Smooth muscle cell (in vitro differentiated cells): ENCODE measurements around the gene SART3. TPM values are rescaled to one million over a fixed set of nuclear protein-coding genes. Genes with fewer than 3 reads are reported as not detected.

Experiments used
- DNase-seq: peaks from one replicate; lab custom pipeline; 2025; ENCODE audit not compliant: unreplicated experiment; lab: John Stamatoyannopoulos, UW
- H2AFZ ChIP-seq: fragments of 200-600 bp; sonication (generic); 2 replicates; pipeline ENCODE4 v1.6.0; 2016; ENCODE audit warnings: antibody characterized with exemption, low read depth, mild to moderate bottlenecking
- H3F3A ChIP-seq: fragments of 200-600 bp; sonication (generic); 2 replicates; pipeline ENCODE4 v1.6.0; 2017; ENCODE audit warnings: antibody characterized with exemption, low read depth
- H3K27ac ChIP-seq: fragments of 200-600 bp; sonication (generic); 2 replicates; pipeline ENCODE4 v1.5.1; 2016; ENCODE audit warnings: low read depth, mild to moderate bottlenecking
- H3K27me3 ChIP-seq: fragments of 200-600 bp; sonication (generic); 2 replicates; pipeline ENCODE4 v1.6.1; 2016; ENCODE audit warnings: low read depth, mild to moderate bottlenecking
- H3K36me3 ChIP-seq: fragments of 200-600 bp; sonication (generic); 2 replicates; pipeline ENCODE4 v1.5.1; 2016; ENCODE audit warnings: low read depth
- H3K4me1 ChIP-seq: fragments of 200-600 bp; sonication (generic); 2 replicates; pipeline ENCODE4 v1.5.1; 2016; ENCODE audit warnings: low read depth
- H3K4me2 ChIP-seq: fragments of 200-600 bp; sonication (generic); 2 replicates; pipeline ENCODE4 v1.6.0; 2016; ENCODE audit warnings: mild to moderate bottlenecking
- H3K4me3 ChIP-seq: fragments of 200-600 bp; sonication (generic); 2 replicates; pipeline ENCODE4 v1.5.1; 2016; ENCODE audit warnings: mild to moderate bottlenecking
- H3K79me2 ChIP-seq: fragments of 200-600 bp; sonication (generic); 2 replicates; pipeline ENCODE4 v1.6.0; 2016; ENCODE audit warnings: low read depth, mild to moderate bottlenecking
- H3K9ac ChIP-seq: fragments of 200-600 bp; sonication (generic); 2 replicates; pipeline ENCODE4 v1.6.0; 2016; ENCODE audit warnings: low read depth
- H3K9me3 ChIP-seq: fragments of 200-600 bp; sonication (generic); replicated peaks from 2 replicates; pipeline ENCODE4 v1.5.1; 2016; ENCODE audit warnings: low read depth
- H4K20me1 ChIP-seq: fragments of 200-600 bp; sonication (generic); 2 replicates; pipeline ENCODE4 v1.6.0; 2016; ENCODE audit warnings: low read depth
- CTCF ChIP-seq: fragments of 200-600 bp; sonication (generic); IDR thresholded peaks from 2 replicates; pipeline ENCODE4 v1.5.1; 2017; ENCODE audit warnings: borderline replicate concordance, mild to moderate bottlenecking, antibody characterized with exemption; ENCODE audit not compliant: insufficient read depth, poor library complexity, severe bottlenecking
- WGBS: methylation state at CpG from one replicate; pipeline ENCODE4 v1.1.7; 2016; ENCODE audit warnings: low lambda C conversion rate; 5-methylcytosine and 5-hydroxymethylcytosine counted together
- polyA plus RNA-seq: library from polyadenylated mRNA; unstranded; fragments of >200 nt; fragmentation: Nextera tagmentation; extraction: Ambion mirVana; gene quantifications from 2 replicates; pipeline ENCODE4 v1.2.1, GENCODE V29; 2016
- total RNA-seq: library from RNA; depleted of rRNA; stranded (reverse); fragments of >200 nt; gene quantifications from 2 replicates; pipeline ENCODE4 v1.2.3, GENCODE V29; 2014

Gene SART3
- total and polyA plus RNA-seq, 2 experiments from 2014 or later = 22.7 to 94.5 TPM

- WGBS = 17% methylated on average over 7 of the region's 7 CpGs
- Histone ChIP-seq H4K20me1 (no peaks in the 10 kb centered on the region), H3K27ac (peak overlapping the region; percentile 7), H3K4me1 (peaks cover 16% of the 10 kb centered on the region), H3K4me2 (peak overlapping the region; percentile 29), H3K79me2 (no peaks in the 10 kb centered on the region), H3K36me3 (no peaks in the 10 kb centered on the region), H3K27me3 (no peaks in the 10 kb centered on the region), H3K9me3 (no peaks in the 10 kb centered on the region), H3F3A (peaks cover 13% of the 10 kb centered on the region), H3K4me3 (no peak overlapping the region), H3K9ac (no peak overlapping the region), H2AFZ (peak overlapping the region; percentile 35)
- TF ChIP-seq CTCF = no peak
- DNase-seq = no peak
These were observed 23.0 kb upstream of the SART3 start for GRCh38 chr12:108583991-108584390.

GRCh38 chr12:108582978-108583770, 22.2 kb upstream of the SART3 start:
- no peak overlapping the region for H3K9ac ChIP-seq
- peaks cover 12% of the 10 kb centered on the region for H3K4me1 ChIP-seq
- H3K27ac ChIP-seq = peak overlapping the region; percentile 50
- H3K4me3 ChIP-seq = no peak overlapping the region
- no peaks in the 10 kb centered on the region for H3K27me3 ChIP-seq
- peaks cover 13% of the 10 kb centered on the region for H3F3A ChIP-seq
- no peak overlapping the region for H2AFZ ChIP-seq
- no peak for DNase-seq
- TF ChIP-seq CTCF = no peak
- H3K4me2 ChIP-seq = peak overlapping the region; percentile 29
- no peaks in the 10 kb centered on the region for H3K79me2 ChIP-seq
- H3K36me3 ChIP-seq = no peaks in the 10 kb centered on the region
- WGBS = 65% methylated on average over 10 of the region's 10 CpGs
- no peaks in the 10 kb centered on the region for H3K9me3 ChIP-seq
- no peaks in the 10 kb centered on the region for H4K20me1 ChIP-seq

- H4K20me1 ChIP-seq = no peaks in the 10 kb centered on the region
- TF ChIP-seq CTCF = no peak
- DNase-seq = no peak
- no peak overlapping the region for H3K4me2 ChIP-seq
- WGBS = 81% methylated on average over 9 of the region's 9 CpGs
- H3K27me3 ChIP-seq = no peaks in the 10 kb centered on the region
- H2AFZ ChIP-seq = no peak overlapping the region
- H3K27ac ChIP-seq = peak overlapping the region; percentile 50
- H3K4me1 ChIP-seq = peaks cover 12% of the 10 kb centered on the region
- H3K36me3 ChIP-seq = no peaks in the 10 kb centered on the region
- H3F3A ChIP-seq = peaks cover 13% of the 10 kb centered on the region
- H3K9me3 ChIP-seq = no peaks in the 10 kb centered on the region
- no peaks in the 10 kb centered on the region for H3K79me2 ChIP-seq
- no peak overlapping the region for H3K4me3 ChIP-seq
- H3K9ac ChIP-seq = no peak overlapping the region
These were observed 21.5 kb upstream of the SART3 start for GRCh38 chr12:108582509-108582908.
